T-cell (primary cell): ENCODE data around the gene APOC4. TPM values are rescaled to one million over a fixed set of nuclear protein-coding genes. Genes with fewer than 3 reads are reported as not detected.
"Not testable (repeated sequence)": the region's sequence is repeated elsewhere in the genome, so short reads cannot be mapped to it uniquely, and the experiment has no call there.

ENCODE experiments used
- ATAC-seq, 4 experiments: fragments of 200-7000 bp in 3 of 4; fragments of 150-1000 bp in 1 of 4; cut with Tn5 transposase; replicated peaks in 1 of 4; 1 replicate in 3 of 4; 2 replicates in 1 of 4; pipeline ENCODE4 v1.10.0; 2021; ENCODE audit warnings: moderate library complexity in 3 of 4, mild to moderate bottlenecking in 2 of 4, moderate number of reproducible peaks in 1 of 4
- CTCF ChIA-PET, 2 donors: fragments of 300-600 bp; sonication (Branson Sonifier 250); formaldehyde crosslinking; loops; one replicate each; lab custom pipeline; 2022; ENCODE audit warnings: antibody characterized with exemption in 2 of 2; lab: Charles Lee
- POLR2A ChIA-PET, 2 donors: fragments of 300-600 bp; sonication (Branson Sonifier 250); formaldehyde crosslinking; loops; one replicate each; lab custom pipeline; 2022; ENCODE audit warnings: antibody characterized with exemption in 2 of 2; lab: Charles Lee
- DNase-seq, 35 experiments: peaks; one replicate each; pipeline versions ENCODE4 v3.0.0 to v3.0.0-alpha.2; 2013 to 2023
- H3K27ac ChIP-seq: one replicate; pipeline ENCODE4 v1.5.1; 2013; ENCODE audit warnings: low read length
- H3K27me3 ChIP-seq, 2 experiments: replicated peaks in 1 of 2; 1 replicate in 1 of 2; 2 replicates in 1 of 2; pipeline versions ENCODE4 v1.6.1 to v1.7.0; 2013; ENCODE audit warnings: low read length in 1 of 2, mixed read lengths in 1 of 2; ENCODE audit not compliant: control insufficient read depth in 2 of 2, insufficient read depth in 2 of 2; ENCODE audit errors: extremely low read depth in 1 of 2
- H3K36me3 ChIP-seq, 2 donors: 1 replicate in 1 of 2; 2 replicates in 1 of 2; pipeline versions ENCODE4 v1.6.1 to v1.7.0; 2013; ENCODE audit warnings: low read length in 1 of 2; ENCODE audit not compliant: control insufficient read depth in 2 of 2, insufficient read depth in 1 of 2; ENCODE audit errors: extremely low read depth in 1 of 2
- H3K4me1 ChIP-seq, 2 experiments: 1 replicate in 1 of 2; 2 replicates in 1 of 2; pipeline versions ENCODE4 v1.6.1 to v1.7.0; 2013; ENCODE audit warnings: low read length in 2 of 2, mixed read lengths in 1 of 2; ENCODE audit not compliant: insufficient read depth in 2 of 2, control insufficient read depth in 1 of 2; ENCODE audit errors: extremely low read depth in 1 of 2
- H3K4me3 ChIP-seq, 2 donors: 1 replicate in 1 of 2; 2 replicates in 1 of 2; pipeline versions ENCODE4 v1.5.1 to v1.7.0; 2013; ENCODE audit warnings: mild to moderate bottlenecking in 2 of 2, low read length in 1 of 2, moderate library complexity in 1 of 2; ENCODE audit not compliant: control insufficient read depth in 1 of 2; ENCODE audit errors: extremely low read depth in 1 of 2
- H3K9me3 ChIP-seq: 2 replicates; pipeline ENCODE4 v1.7.0; 2013
- H3K27ac Mint-ChIP-seq, 2 donors: one replicate each; pipeline ENCODE4 v1.8.0; 2020 to 2021; ENCODE audit warnings: mild to moderate bottlenecking in 2 of 2, mixed read lengths in 2 of 2
- H3K27me3 Mint-ChIP-seq, 2 donors: one replicate each; pipeline ENCODE4 v1.8.0; 2021 to 2022; ENCODE audit warnings: mixed read lengths in 2 of 2
- H3K36me3 Mint-ChIP-seq: one replicate; pipeline ENCODE4 v1.8.0; 2021; ENCODE audit warnings: mixed read lengths
- H3K4me1 Mint-ChIP-seq, 3 donors: one replicate each; pipeline ENCODE4 v1.8.0; 2020 to 2022; ENCODE audit warnings: mixed read lengths in 3 of 3, mild to moderate bottlenecking in 1 of 3
- H3K4me3 Mint-ChIP-seq, 3 donors: one replicate each; pipeline ENCODE4 v1.8.0; 2020 to 2022; ENCODE audit warnings: mild to moderate bottlenecking in 3 of 3, mixed read lengths in 3 of 3, moderate library complexity in 3 of 3
- H3K9me3 Mint-ChIP-seq, 3 donors: one replicate each; pipeline ENCODE4 v1.8.0; 2020 to 2022; ENCODE audit warnings: mixed read lengths in 3 of 3
- WGBS: methylation state at CpG from one replicate; pipeline ENCODE4 v1.1.5; 2013; ENCODE audit warnings: missing lambda C conversion rate; ENCODE audit not compliant: insufficient coverage; 5-methylcytosine and 5-hydroxymethylcytosine counted together
- total RNA-seq, 35 experiments: library from RNA in 6 of 35; stranded (reverse) in 6 of 35; fragments of 120-200 nt in 1 of 35; gene quantifications; one replicate each; pipeline versions ENCODE4 v1.2.1 to v1.2.4 and lab custom pipeline; 2013 to 2026

APOC4 gene
- total RNA-seq, 5 donors from 2014 or later (not counting 1 experiment from before 2014, with no cell fraction given) = not detected

DNA sequence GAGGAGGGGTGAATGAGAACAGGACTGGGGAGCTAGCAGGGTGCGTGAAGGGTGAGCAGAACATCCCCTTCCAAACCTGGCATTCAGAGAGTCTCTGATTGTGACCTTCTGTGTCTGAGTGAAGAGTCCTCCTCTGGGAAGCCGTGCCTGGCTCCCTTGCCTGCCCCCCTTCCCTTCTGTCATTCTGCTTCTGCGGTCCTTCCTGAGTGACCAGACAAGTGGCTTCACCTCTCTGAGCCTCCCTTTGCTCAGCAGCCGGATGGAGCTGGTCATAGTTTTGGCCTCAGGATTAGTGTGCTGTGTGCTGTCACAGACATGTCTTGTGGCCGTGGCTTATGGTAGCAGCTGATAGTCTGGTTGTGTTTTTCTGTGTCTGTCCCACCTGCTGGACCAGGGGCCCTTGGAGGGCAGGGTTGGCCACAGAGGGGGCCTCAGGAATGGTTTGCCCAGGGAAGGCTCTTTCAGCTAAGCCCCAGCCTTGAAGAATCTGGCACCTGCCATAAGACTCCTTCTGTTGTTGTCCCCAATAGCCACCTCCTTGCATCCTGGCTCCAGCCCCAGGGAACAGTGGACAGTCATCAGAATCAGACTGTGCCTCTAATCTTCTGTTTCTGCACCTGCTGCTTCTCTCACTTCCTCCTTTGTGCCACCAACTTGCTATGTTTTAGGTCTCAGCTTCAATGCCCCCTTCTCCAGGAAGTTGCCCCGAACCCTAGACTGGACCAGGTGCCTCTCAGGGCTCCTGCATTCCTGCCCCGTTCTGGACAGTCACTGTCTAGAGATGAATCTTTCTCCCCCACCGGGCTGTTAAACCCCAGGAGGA, 19.1 kb downstream of the APOC4 start:
- Mint-ChIP-seq H3K36me3 (peaks cover 27% of the 10 kb centered on the region), H3K27me3 (no peaks in the 10 kb centered on the region), H3K9me3 (no peaks in the 10 kb centered on the region), H3K27ac (no peak overlapping the region), H3K4me1 (peaks cover 40 to 47% (median 43%) of the 10 kb centered on the region in 3 donors), H3K4me3 (no peak overlapping the region)
- 95% methylated on average over 6 of the region's 8 CpGs for WGBS
- Histone ChIP-seq H3K4me1 (peaks cover 6 to 45% of the 10 kb centered on the region in 2 experiments), H3K36me3 (peaks cover 11 to 32% of the 10 kb centered on the region in 2 donors), H3K27ac (no peak overlapping the region), H3K9me3 (no peaks in the 10 kb centered on the region), H3K4me3 (no peak overlapping the region), H3K27me3 (no peaks in the 10 kb centered on the region)
- DNase-seq = no peak
- ChIA-PET POLR2A (no interaction called here), CTCF (no interaction called here)
- no peak for ATAC-seq

DNA sequence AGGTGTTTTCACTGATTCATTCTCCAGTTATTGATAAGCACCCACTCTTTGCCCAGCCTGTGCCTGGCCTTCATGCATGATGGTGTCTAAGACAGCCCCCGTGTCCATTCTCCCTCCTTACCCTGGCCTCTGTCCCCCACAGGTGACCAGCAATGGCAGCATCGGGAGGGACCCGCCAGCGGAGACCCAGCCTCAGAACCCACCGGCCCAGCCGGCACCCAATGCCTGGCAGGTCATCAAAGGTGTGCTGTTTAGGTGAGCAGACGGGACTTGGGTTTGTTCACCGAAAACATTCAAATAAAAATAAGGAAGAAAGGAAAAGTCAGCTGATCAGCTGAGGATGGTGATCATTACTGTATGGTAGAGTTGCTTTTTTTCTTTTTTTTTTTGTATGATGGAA, 19.8 kb downstream of the APOC4 start:
- Histone ChIP-seq H3K36me3 (peaks cover 11 to 37% of the 10 kb centered on the region in 2 donors), H3K4me1 (peaks cover 0 to 38% of the 10 kb centered on the region in 2 experiments), H3K9me3 (no peaks in the 10 kb centered on the region), H3K27ac (no peak overlapping the region), H3K4me3 (no peak overlapping the region), H3K27me3 (no peaks in the 10 kb centered on the region)
- Mint-ChIP-seq H3K4me1 (peaks cover 33 to 40% (median 36%) of the 10 kb centered on the region in 3 donors), H3K9me3 (no peaks in the 10 kb centered on the region), H3K27me3 (no peaks in the 10 kb centered on the region), H3K36me3 (peaks cover 27% of the 10 kb centered on the region), H3K4me3 (no peak overlapping the region), H3K27ac (peak overlapping the region in 1 of 2 donors; percentile 34)
- CTCF ChIA-PET = no interaction called here
- WGBS = no CpG with 5 or more reads among the region's 8 CpGs
- POLR2A ChIA-PET = no interaction called here
- no peak for ATAC-seq
- no peak for DNase-seq

DNA sequence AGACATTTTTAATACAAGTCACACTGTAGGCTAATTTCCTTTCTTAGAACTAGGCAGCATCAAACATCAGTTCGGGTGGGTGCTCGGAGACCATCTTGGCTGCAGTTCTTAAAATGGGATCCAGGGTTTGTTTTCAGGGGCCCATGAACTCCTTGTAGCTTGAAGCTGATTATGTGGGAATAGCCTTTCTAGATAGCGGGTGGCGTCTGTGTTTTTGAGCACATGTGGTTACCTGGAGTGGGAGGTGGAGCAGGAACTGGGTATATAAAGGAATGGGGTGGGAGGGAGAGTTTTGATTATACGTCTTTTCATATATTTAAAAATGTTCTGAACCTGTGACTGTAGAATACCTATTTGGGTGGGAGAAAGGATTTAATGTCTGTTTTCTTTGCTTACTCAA, 26.1 kb downstream of the APOC4 start:
- ChIA-PET POLR2A (no interaction called here), CTCF (interaction anchor here in 1 of 2 donors (0.6 kb wide), 1 partner anchor 293 kb away, joined by 3 read pairs; no protein-coding TSS in a partner anchor)
- no peak overlapping the region for H3K27ac ChIP-seq
- Mint-ChIP-seq H3K27ac (no peak overlapping the region), H3K27me3 (no peaks in the 10 kb centered on the region), H3K9me3 (no peaks in the 10 kb centered on the region), H3K4me3 (no peak overlapping the region), H3K36me3 (peaks cover 20% of the 10 kb centered on the region), H3K4me1 (peaks cover 2 to 7% (median 4%) of the 10 kb centered on the region in 3 donors)
- DNase-seq = no peak
- H3K9me3 ChIP-seq = no peaks in the 10 kb centered on the region
- no peaks in the 10 kb centered on the region for H3K4me1 ChIP-seq
- 100% methylated on average over 3 of the region's 5 CpGs for WGBS
- no peak for ATAC-seq
- no peak overlapping the region for H3K4me3 ChIP-seq
- peaks cover 9 to 36% of the 10 kb centered on the region in 2 donors for H3K36me3 ChIP-seq
- H3K27me3 ChIP-seq = no peaks in the 10 kb centered on the region

DNA sequence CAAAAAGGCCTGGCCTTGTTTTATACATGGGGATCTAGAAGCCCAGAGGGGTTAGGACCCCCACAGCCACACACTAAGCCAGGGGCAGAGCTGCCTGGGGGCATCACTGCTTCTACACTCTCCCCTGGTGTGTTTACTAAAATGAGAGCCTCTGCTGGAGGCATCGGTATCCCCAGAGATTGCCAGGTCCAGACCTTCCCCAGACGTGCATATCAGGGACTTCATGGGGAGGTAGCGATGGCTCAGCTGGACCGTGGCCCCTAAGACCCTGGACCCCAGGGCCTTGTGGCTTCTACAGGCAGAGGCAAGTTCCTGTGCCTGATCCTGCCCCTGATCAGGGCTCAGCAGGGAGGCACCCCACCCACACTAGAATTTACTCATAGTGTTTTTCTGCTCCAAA, 26.6 kb downstream of the APOC4 start:
- ChIA-PET POLR2A (no interaction called here), CTCF (no interaction called here)
- Histone ChIP-seq H3K36me3 (peaks cover 9 to 39% of the 10 kb centered on the region in 2 donors), H3K4me3 (no peak overlapping the region), H3K27ac (no peak overlapping the region), H3K4me1 (no peaks in the 10 kb centered on the region), H3K9me3 (no peaks in the 10 kb centered on the region), H3K27me3 (no peaks in the 10 kb centered on the region)
- Mint-ChIP-seq H3K36me3 (peaks cover 23% of the 10 kb centered on the region), H3K9me3 (no peaks in the 10 kb centered on the region), H3K4me3 (no peak overlapping the region), H3K4me1 (peaks cover 2 to 7% (median 4%) of the 10 kb centered on the region in 3 donors), H3K27me3 (no peaks in the 10 kb centered on the region), H3K27ac (no peak overlapping the region)
- ATAC-seq (no peak), DNase-seq (no peak)
- WGBS = 90% methylated on average over 4 of the region's 4 CpGs

DNA sequence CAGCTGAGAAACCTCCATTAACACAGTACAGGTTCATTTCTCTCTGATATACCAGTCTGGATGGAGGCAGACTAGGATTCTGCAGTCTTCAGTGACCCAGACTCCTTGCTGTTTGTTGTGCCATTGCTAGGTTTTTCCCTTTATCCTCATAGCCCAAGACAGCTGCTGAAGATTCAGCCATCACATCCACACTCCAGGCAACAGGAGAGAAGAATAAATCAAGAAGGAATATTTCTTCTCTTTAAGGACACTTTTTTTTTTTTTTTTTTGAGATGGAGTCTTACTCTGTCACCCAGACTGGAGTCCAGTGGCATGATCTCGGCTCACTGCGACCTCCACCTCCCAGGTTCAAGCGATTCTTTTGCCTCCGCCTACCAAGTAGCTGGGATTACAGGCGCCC, 27.4 kb downstream of the APOC4 start:
- no peak overlapping the region for H3K27ac Mint-ChIP-seq
- no peak overlapping the region for H3K27ac ChIP-seq
- ATAC-seq = no peak
- no CpG with 5 or more reads among the region's 5 CpGs for WGBS
- no peaks in the 10 kb centered on the region for H3K27me3 Mint-ChIP-seq
- H3K9me3 Mint-ChIP-seq = no peaks in the 10 kb centered on the region
- H3K4me1 Mint-ChIP-seq = peaks cover 2 to 7% (median 4%) of the 10 kb centered on the region in 3 donors
- POLR2A ChIA-PET = no interaction called here
- H3K27me3 ChIP-seq = no peaks in the 10 kb centered on the region
- no peak overlapping the region for H3K4me3 ChIP-seq
- H3K4me1 ChIP-seq = no peaks in the 10 kb centered on the region
- no peak for DNase-seq
- peaks cover 8 to 41% of the 10 kb centered on the region in 2 donors for H3K36me3 ChIP-seq
- CTCF ChIA-PET = interaction anchor here in 1 of 2 donors (0.6 kb wide), 1 partner anchor 14 kb away, joined by 5 read pairs; no protein-coding TSS in a partner anchor
- no peak overlapping the region for H3K4me3 Mint-ChIP-seq
- peaks cover 26% of the 10 kb centered on the region for H3K36me3 Mint-ChIP-seq
- no peaks in the 10 kb centered on the region for H3K9me3 ChIP-seq

DNA sequence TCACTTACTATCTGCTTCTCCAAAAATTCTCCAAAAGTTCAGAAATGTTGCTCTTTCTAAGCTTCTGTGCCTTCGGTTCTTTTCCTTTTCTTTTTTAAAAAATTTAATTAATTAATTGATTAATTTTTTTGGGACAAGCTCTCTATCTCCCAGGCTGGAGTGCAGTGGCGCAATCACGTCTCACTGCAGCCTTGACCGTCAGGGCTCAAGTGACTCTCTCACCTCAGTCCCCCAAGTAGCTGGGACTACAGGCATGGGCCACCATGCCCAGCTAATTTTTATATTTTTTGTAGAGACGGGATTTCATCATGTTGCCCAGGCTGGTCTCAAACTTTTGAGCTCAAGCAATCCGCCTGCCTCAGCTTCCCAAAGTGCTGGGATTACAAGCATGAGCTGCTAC, 29.4 kb downstream of the APOC4 start:
- ATAC-seq, H3K27ac ChIP-seq, H3K27me3 Mint-ChIP-seq, DNase-seq, H3K9me3 Mint-ChIP-seq, H3K27me3 ChIP-seq, H3K4me3 ChIP-seq, H3K4me3 Mint-ChIP-seq, H3K9me3 ChIP-seq, H3K4me1 Mint-ChIP-seq, H3K4me1 ChIP-seq, H3K27ac Mint-ChIP-seq: not testable (repeated sequence)
- 73% methylated on average over 3 of the region's 6 CpGs for WGBS
- POLR2A ChIA-PET = interaction anchor here (0.6 to 0.7 kb wide), 3 partner anchors 10 to 85 kb away, joined by 3 to 7 read pairs (median 4); no protein-coding TSS in a partner anchor
- CTCF ChIA-PET = interaction anchor here in 1 of 2 donors (0.6 to 0.7 kb wide), 3 partner anchors 17 to 1798 kb away, joined by 3 to 6 read pairs (median 4); no protein-coding TSS in a partner anchor
- H3K36me3 Mint-ChIP-seq = peaks cover 28% of the 10 kb centered on the region
- H3K36me3 ChIP-seq = peaks cover 23 to 52% of the 10 kb centered on the region in 2 donors
